ENCODE results near the gene KIZ. TPM values are rescaled to one million over a fixed set of nuclear protein-coding genes. Genes with fewer than 3 reads are reported as not detected.

KIZ gene
- polyA plus RNA-seq, 1 experiment = 13.6 TPM

- POLR2A ChIA-PET = no interaction called here
- DNase-seq (ENCODE audit: low read depth) = peak; percentile 27
- CTCF ChIA-PET = interaction anchor here (0.9 to 1.3 kb wide), 2 partner anchors 10 to 26 kb away, joined by 3 read pairs; no protein-coding TSS in a partner anchor
- TF ChIP-seq, protein P1, sequence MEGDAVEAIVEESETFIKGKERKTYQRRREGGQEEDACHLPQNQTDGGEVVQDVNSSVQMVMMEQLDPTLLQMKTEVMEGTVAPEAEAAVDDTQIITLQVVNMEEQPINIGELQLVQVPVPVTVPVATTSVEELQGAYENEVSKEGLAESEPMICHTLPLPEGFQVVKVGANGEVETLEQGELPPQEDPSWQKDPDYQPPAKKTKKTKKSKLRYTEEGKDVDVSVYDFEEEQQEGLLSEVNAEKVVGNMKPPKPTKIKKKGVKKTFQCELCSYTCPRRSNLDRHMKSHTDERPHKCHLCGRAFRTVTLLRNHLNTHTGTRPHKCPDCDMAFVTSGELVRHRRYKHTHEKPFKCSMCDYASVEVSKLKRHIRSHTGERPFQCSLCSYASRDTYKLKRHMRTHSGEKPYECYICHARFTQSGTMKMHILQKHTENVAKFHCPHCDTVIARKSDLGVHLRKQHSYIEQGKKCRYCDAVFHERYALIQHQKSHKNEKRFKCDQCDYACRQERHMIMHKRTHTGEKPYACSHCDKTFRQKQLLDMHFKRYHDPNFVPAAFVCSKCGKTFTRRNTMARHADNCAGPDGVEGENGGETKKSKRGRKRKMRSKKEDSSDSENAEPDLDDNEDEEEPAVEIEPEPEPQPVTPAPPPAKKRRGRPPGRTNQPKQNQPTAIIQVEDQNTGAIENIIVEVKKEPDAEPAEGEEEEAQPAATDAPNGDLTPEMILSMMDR (IDR thresholded peaks at IDR 0.05; ENCODE audit: insufficient read depth, low read depth, low read length) = no peak
- no peak overlapping the region for H3K4me3 ChIP-seq (ENCODE audit: low read depth, low read length)
- H3K27me3 ChIP-seq (ENCODE audit: control insufficient read depth, insufficient read depth, low read length) = no peaks in the 10 kb centered on the region
- no peaks in the 10 kb centered on the region for H3K36me3 ChIP-seq (ENCODE audit: control insufficient read depth, insufficient read depth, low read length)
These were observed 30.4 kb downstream of the KIZ start for GRCh38 chr20:21156266-21156665.

DNA sequence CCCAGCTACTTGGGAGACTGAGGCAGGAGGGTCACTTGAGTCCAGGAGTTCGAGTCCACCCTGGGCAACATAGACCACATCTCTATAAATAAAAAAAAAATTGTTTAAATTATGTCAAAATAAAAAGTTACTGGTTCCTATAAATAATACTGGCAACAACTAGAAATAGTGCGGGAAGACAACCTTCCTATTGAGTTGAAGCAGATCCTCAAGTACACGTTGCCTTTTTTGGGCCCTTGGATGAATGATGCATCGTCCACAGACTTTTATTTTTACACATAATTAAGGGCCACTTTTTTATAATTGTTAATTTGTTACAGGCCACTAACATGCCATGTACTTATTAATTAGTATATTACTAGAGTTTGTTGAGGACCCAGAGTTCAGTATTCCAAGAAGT is 31.1 kb downstream of the KIZ start:
- TF ChIP-seq, protein P1 (IDR thresholded peaks at IDR 0.05; ENCODE audit: insufficient read depth, low read depth, low read length) = no peak
- POLR2A ChIA-PET = no interaction called here
- no peak overlapping the region for H3K4me3 ChIP-seq (ENCODE audit: low read depth, low read length)
- H3K36me3 ChIP-seq (ENCODE audit: control insufficient read depth, insufficient read depth, low read length) = no peaks in the 10 kb centered on the region
- no peaks in the 10 kb centered on the region for H3K27me3 ChIP-seq (ENCODE audit: control insufficient read depth, insufficient read depth, low read length)
- no peak for DNase-seq (ENCODE audit: low read depth)
- CTCF ChIA-PET = interaction anchor here (0.9 kb wide), 1 partner anchor 9 kb away, joined by 3 read pairs; no protein-coding TSS in a partner anchor

- ChIA-PET POLR2A (no interaction called here), CTCF (no interaction called here)
- Histone ChIP-seq H3K27me3 (ENCODE audit: control insufficient read depth, insufficient read depth, low read length) (no peaks in the 10 kb centered on the region), H3K4me3 (ENCODE audit: low read depth, low read length) (no peak overlapping the region), H3K36me3 (ENCODE audit: control insufficient read depth, insufficient read depth, low read length) (peaks cover 4% of the 10 kb centered on the region; the same call in 1 of the 2 replicates)
- TF ChIP-seq, protein P1 (IDR thresholded peaks at IDR 0.05; ENCODE audit: insufficient read depth, low read depth, low read length) = no peak
- DNase-seq (ENCODE audit: low read depth) = no peak
These were observed 33.9 kb downstream of the KIZ start for GRCh38 chr20:21159658-21160380.

GRCh38 chr20:21161926-21162325 is 36.0 kb downstream of the KIZ start:
- no peak for DNase-seq (ENCODE audit: low read depth)
- Histone ChIP-seq H3K27me3 (ENCODE audit: control insufficient read depth, insufficient read depth, low read length) (no peaks in the 10 kb centered on the region), H3K36me3 (ENCODE audit: control insufficient read depth, insufficient read depth, low read length) (peaks cover 5% of the 10 kb centered on the region; the same call in 1 of the 2 replicates), H3K4me3 (ENCODE audit: low read depth, low read length) (no peak overlapping the region)
- TF ChIP-seq, protein P1 (IDR thresholded peaks at IDR 0.05; ENCODE audit: insufficient read depth, low read depth, low read length) = no peak
- ChIA-PET POLR2A (no interaction called here), CTCF (no interaction called here)

GRCh38 chr20:21162631-21163030 is 36.7 kb downstream of the KIZ start:
- no peak for DNase-seq (ENCODE audit: low read depth)
- ChIA-PET POLR2A (interaction anchor here (0.6 kb wide), 1 partner anchor 9 kb away, joined by 3 read pairs; no protein-coding TSS in a partner anchor), CTCF (interaction anchor here (0.7 kb wide), 1 partner anchor 37 kb away, joined by 3 read pairs; no protein-coding TSS in a partner anchor)
- Histone ChIP-seq H3K4me3 (ENCODE audit: low read depth, low read length) (no peak overlapping the region), H3K36me3 (ENCODE audit: control insufficient read depth, insufficient read depth, low read length) (peaks cover 7% of the 10 kb centered on the region; the same call in 1 of the 2 replicates), H3K27me3 (ENCODE audit: control insufficient read depth, insufficient read depth, low read length) (no peaks in the 10 kb centered on the region)
- TF ChIP-seq, protein P1 (IDR thresholded peaks at IDR 0.05; ENCODE audit: insufficient read depth, low read depth, low read length) = no peak
